Activated naive CD4-positive, alpha-beta T cell treated with anti-CD3 and anti-CD28 coated beads, Interleukin-2, amount 50 U/mL, for 72 hours (primary cell): Measurements from ENCODE around the gene MTRFR. TPM values are rescaled to one million over a fixed set of nuclear protein-coding genes. Genes with fewer than 3 reads are reported as not detected.
"Not testable (repeated sequence)": the region's sequence is repeated elsewhere in the genome, so short reads cannot be mapped to it uniquely, and the experiment has no call there.

Experiments used
- ATAC-seq, 2 donors: fragments of 150-1000 bp; cut with Tn5 transposase; 2 replicates each; pipeline ENCODE4 v1.10.0; 2021; ENCODE audit warnings: mild to moderate bottlenecking in 2 of 2, moderate library complexity in 2 of 2
- DNase-seq, 2 donors: peaks; one replicate each; pipeline ENCODE4 v3.0.0; 2021 to 2022; ENCODE audit warnings: low spot score in 2 of 2
- H3K27ac Mint-ChIP-seq, 2 donors: one replicate each; pipeline ENCODE4 v1.8.0; 2022; ENCODE audit warnings: mild to moderate bottlenecking in 2 of 2, mixed read lengths in 2 of 2
- H3K36me3 Mint-ChIP-seq, 2 donors: one replicate each; pipeline ENCODE4 v1.8.0; 2022; ENCODE audit warnings: mixed read lengths in 2 of 2
- H3K9me3 Mint-ChIP-seq, 2 donors: one replicate each; pipeline ENCODE4 v1.8.0; 2022; ENCODE audit warnings: mixed read lengths in 2 of 2
- total RNA-seq, 2 donors: library from RNA; stranded (reverse); gene quantifications; one replicate each; pipeline ENCODE4 v1.2.3, GENCODE V29; 2022

The MTRFR gene
- 10 to 100 TPM; 30.7 to 46.4 TPM for total RNA-seq

DNA sequence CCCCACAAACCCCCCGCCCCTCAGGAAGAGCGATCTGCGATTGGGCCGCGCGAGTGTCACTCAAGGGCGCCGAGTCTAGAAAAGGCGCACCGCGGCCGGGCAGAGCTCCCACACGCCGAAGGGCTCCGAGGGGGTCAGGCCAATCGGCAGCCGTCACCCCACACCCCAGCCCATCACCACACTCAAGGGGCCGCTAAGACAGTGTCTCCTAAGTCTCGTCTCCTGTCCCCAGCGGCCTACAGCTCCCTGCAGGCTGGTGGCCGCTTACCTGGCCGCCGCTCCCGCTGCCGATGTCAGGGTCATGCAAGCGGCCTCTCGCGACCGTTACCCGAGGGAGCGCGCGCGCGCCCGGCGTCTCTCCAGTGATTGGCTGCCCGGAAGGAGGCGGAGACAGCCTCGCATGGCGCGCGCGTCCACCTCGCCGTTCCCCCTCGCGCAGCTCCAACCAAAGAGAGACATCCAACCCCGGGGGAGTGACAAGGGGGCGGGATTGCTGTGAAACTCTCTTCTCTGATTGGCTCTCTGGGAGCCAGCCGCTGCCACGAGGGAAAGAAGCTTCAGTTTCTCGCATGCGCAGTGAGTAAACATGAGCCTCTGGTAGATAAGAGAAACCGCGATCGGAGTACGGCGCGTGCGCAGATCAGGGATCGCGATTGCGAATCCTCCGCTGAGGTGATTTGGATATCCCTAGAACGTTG lies at the start of gene MTRFR, which contains the start of gene MPHOSPH9:
MTRFR (plus strand) TSS at position 630 of the 698 bp plus-strand sequence. CDS start 20,239 bp downstream, outside the sequence.
MPHOSPH9 (minus strand) TSS at position 335 of the 698 bp plus-strand sequence. CDS start 2,777 bp downstream, outside the sequence.
- H3K9me3 Mint-ChIP-seq, result no peaks in the 10 kb centered on the region
- DNase-seq, result peak; percentile 98 to 100
- H3K36me3 Mint-ChIP-seq, result peaks cover 30% of the 10 kb centered on the region in 2 donors
- ATAC-seq, result peak; percentile 89 to 90
- peak within 1 kb of the TSS; percentile 99 for H3K27ac Mint-ChIP-seq

DNA sequence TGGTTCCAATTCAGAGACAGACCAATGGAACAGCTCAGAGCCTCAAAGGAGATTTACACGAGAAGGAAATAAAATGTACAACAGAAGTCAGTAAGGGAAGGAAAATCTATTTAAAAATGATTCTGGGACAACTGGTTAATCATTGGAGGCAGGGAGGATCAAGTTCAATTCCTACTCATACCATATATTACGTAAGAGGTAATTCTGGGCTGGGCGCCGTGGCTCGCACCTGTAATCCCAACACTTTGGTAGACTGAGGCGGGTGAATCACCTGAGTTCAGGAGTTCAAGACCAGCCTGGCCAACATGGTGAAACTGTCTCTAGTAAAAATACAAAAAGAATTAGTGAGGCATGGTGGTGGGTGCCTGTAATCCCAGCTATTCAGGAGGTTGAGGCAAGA lies 45.6 kb upstream of the MTRFR start:
- H3K36me3 Mint-ChIP-seq, result peaks cover 0 to 14% of the 10 kb centered on the region in 2 donors

DNA sequence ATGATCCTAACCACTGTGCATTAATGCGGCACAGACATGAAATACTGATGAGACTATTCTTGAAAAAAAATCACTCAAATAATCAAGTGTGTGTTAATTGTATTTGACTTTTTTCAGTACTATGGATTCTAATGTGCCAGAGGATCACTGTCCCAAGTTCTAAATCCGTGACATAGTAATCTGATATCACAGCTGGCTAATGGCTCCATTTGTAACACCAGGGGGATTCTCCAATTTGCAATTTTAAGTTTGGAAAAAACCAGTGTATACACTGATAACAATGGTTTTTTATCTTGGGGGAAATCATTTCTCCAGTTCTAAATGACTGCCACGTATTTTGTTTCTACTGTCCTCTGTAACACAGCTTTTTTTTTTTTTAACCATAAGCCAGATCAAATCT lies 33.3 kb upstream of the MTRFR start:
- DNase-seq (no peak), ATAC-seq (no peak)
- H3K9me3 Mint-ChIP-seq, result no peaks in the 10 kb centered on the region
- peak overlapping the region; percentile 85 to 88 for H3K27ac Mint-ChIP-seq
- H3K36me3 Mint-ChIP-seq, result peaks cover 7 to 41% of the 10 kb centered on the region in 2 donors

More for the DNA sequence above, 45.6 kb upstream of the MTRFR start:
- no peaks in the 10 kb centered on the region for H3K9me3 Mint-ChIP-seq
- ATAC-seq (no peak), DNase-seq (no peak)
- H3K27ac Mint-ChIP-seq, result no peak overlapping the region

DNA sequence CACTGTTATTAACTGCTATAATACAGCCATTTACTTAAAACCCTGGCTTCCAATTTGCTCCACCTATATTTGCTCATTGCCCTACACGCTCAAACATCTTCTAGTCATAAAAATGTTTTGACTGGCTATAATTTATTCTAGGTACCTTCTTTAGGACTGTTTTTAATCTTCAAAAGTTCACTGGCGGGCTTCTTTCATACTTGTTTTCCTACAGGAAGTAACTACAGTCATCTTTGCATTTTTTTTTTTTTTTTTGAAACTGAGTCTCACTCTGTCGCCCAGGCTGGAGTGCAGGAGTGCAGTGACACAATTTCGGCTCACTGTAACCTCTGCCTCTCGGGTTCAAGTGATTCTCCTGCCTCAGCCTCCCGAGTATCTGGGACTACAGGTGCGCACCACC lies 32.8 kb upstream of the MTRFR start:
- ATAC-seq (peak; percentile 91 to 95), DNase-seq (peak in 1 of 2 donors; percentile 13)
- Mint-ChIP-seq H3K27ac (peak overlapping the region; percentile 85 to 88), H3K36me3 (peaks cover 7 to 43% of the 10 kb centered on the region in 2 donors), H3K9me3 (no peaks in the 10 kb centered on the region)

DNA sequence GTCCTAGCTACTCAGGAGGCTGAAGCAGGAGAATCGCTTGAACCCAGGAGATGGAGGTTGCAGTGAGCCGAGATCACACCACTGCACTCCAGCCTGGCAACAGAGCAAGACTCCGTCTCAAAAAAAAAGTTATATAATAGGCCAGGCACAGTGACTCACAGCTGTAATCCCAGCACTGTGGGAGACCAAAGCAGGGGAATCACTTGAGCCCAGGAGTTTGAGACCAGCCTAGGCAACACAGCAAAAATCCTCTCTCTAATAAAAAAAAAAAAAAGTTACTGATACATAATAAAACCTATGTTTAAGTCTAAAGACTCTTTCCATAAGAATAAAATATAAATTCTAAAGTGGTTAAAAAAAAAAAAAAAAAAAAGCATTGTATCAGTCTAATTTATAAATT lies 26.4 kb upstream of the MTRFR start:
- H3K9me3 Mint-ChIP-seq, DNase-seq, ATAC-seq: not testable (repeated sequence)
- H3K36me3 Mint-ChIP-seq, result peaks cover 7 to 20% of the 10 kb centered on the region in 2 donors
- H3K27ac Mint-ChIP-seq, result peak overlapping the region in 1 of 2 donors; percentile 9

- DNase-seq, H3K27ac Mint-ChIP-seq, ATAC-seq, H3K9me3 Mint-ChIP-seq, H3K36me3 Mint-ChIP-seq: not testable (repeated sequence)
These were observed 25.4 kb upstream of the MTRFR start for GRCh38 chr12:123207815-123208214.

DNA sequence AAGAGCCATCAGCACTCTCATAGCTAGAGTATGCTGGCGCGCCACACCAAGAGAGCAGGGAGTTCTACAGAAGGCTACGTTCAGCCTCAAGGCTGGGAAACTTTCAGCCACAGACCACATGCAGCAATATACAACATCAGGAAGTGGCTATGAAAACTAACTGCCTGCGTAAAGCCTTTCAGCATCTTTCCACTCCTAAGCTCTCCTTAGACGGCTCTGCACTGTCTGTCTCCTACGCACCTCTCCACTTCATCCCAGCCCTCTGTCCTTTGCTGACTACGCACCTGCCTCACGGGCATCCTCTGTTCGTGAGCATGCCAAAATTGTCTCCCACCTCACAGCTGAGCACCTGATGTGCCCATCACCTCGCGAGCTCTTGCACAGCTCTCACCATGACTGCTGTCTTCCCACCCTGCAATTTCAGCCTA lies 10.0 kb upstream of the MTRFR start:
- no peaks in the 10 kb centered on the region for H3K9me3 Mint-ChIP-seq
- peak; percentile 97 to 98 for ATAC-seq
- DNase-seq, result peak; percentile 42 to 70
- H3K36me3 Mint-ChIP-seq, result peaks cover 8 to 21% of the 10 kb centered on the region in 2 donors
- H3K27ac Mint-ChIP-seq, result peak overlapping the region; percentile 66 to 79

DNA sequence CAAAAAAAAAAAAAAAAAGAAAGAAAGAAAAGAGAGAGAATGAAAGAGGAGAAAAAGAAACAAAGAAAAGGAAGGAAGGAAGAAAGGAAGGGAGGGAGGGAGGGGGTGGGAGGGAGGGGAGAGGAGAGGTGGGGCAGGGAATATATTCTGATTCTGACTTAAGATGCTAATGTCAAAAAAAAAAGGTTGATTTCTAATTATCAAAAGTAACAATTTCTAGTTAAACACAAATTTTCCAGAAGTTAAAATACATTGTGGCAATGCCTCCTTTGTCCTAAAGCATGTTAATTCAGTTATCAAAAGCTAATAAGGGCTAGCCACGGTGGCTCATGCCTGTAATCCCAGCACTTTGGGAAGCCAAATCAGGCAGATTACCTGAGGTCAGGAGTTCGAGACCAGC lies 7.8 kb upstream of the MTRFR start:
- no peaks in the 10 kb centered on the region for H3K9me3 Mint-ChIP-seq
- DNase-seq (no peak), ATAC-seq (no peak)
- H3K27ac Mint-ChIP-seq, result no peak overlapping the region
- H3K36me3 Mint-ChIP-seq, result peaks cover 9 to 13% of the 10 kb centered on the region in 2 donors

GRCh38 chr12:123227581-123228258 lies 5.5 kb upstream of the MTRFR start:
- no peak overlapping the region for H3K27ac Mint-ChIP-seq
- peaks cover 6 to 15% of the 10 kb centered on the region in 2 donors for H3K36me3 Mint-ChIP-seq
- no peaks in the 10 kb centered on the region for H3K9me3 Mint-ChIP-seq
- ATAC-seq, result no peak
- DNase-seq, result no peak

DNA sequence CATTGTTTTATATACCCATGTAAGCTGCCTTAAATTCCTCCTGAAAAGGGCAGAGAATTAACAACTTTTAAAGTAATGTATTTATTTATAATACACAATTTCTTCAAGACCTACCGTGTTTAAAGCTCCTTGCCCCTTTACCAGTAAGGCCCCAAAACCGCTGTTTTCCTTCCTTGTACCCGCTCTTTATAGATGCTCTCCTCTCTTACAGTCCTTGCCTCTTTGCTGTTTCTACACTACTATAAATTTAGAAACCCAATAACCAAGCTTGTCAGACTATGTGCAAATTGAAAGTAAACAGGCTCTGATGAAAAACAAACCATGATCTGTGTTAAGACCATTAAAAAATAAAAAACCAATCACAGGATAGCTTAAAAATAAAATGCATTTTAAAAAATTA lies 4.2 kb upstream of the MTRFR start:
- peak overlapping the region in 1 of 2 donors; percentile 15 for H3K27ac Mint-ChIP-seq
- DNase-seq (no peak), ATAC-seq (no peak)
- no peaks in the 10 kb centered on the region for H3K9me3 Mint-ChIP-seq
- peaks cover 16 to 24% of the 10 kb centered on the region in 2 donors for H3K36me3 Mint-ChIP-seq

- DNase-seq, result no peak
- H3K9me3 Mint-ChIP-seq, result no peaks in the 10 kb centered on the region
- ATAC-seq, result no peak
- H3K36me3 Mint-ChIP-seq, result peaks cover 30% of the 10 kb centered on the region in 2 donors
- peak overlapping the region; percentile 99 for H3K27ac Mint-ChIP-seq
These were observed 1.3 kb upstream of the MTRFR start for GRCh38 chr12:123231931-123232330.

GRCh38 chr12:123232472-123232806 lies 797 bp upstream of the MTRFR start:
- H3K36me3 Mint-ChIP-seq, result peaks cover 30% of the 10 kb centered on the region in 2 donors
- DNase-seq, result no peak
- no peaks in the 10 kb centered on the region for H3K9me3 Mint-ChIP-seq
- H3K27ac Mint-ChIP-seq, result peak overlapping the region; percentile 99
- no peak for ATAC-seq

GRCh38 chr12:123233505-123234308 lies 471 bp downstream of the MTRFR start:
- Mint-ChIP-seq H3K27ac (peak overlapping the region; percentile 99), H3K9me3 (no peaks in the 10 kb centered on the region), H3K36me3 (peaks cover 30% of the 10 kb centered on the region in 2 donors)
- peak; percentile 3 to 10 for ATAC-seq
- no peak for DNase-seq

DNA sequence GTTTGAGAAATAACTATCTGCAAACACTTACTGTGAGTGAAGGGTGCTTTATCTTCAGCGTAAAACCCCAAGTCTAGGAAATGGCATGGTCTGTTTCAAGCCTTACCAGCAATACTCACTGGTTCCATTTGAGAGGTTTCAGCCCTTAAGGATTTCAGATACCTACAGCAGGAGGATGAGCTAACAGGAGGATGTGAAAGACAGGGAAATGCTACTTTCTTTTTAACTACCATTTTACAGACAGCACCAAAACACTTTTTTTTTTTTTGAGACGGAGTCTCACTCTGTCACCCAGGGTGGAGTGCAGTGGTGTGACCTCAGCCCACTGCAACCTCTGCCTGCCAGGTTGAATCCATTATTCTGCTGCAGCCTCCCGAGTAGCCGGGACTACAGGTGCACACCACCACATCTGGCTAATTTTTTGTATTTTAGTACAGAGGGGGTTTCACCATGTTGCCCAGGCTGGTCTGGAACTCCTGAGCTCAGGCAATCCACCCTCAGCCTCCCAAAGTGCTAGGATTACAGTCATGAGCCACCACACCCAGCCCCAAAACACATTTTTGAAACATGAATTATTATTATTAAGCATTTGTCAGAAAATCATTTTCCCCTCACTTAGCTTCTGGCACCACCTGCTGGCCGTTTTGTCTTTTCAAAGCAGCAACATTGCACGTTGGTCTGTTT lies 4.6 kb downstream of the MTRFR start:
- H3K27ac Mint-ChIP-seq, result peak overlapping the region; percentile 65 to 86
- H3K36me3 Mint-ChIP-seq, result peaks cover 20 to 36% of the 10 kb centered on the region in 2 donors
- peak; percentile 28 to 42 for ATAC-seq
- no peaks in the 10 kb centered on the region for H3K9me3 Mint-ChIP-seq
- peak in 1 of 2 donors; percentile 68 for DNase-seq

GRCh38 chr12:123238330-123238682 lies 5.1 kb downstream of the MTRFR start:
- Mint-ChIP-seq H3K36me3 (peaks cover 19 to 32% of the 10 kb centered on the region in 2 donors), H3K27ac (peak overlapping the region; percentile 65 to 86), H3K9me3 (no peaks in the 10 kb centered on the region)
- ATAC-seq, result no peak
- DNase-seq, result no peak

DNA sequence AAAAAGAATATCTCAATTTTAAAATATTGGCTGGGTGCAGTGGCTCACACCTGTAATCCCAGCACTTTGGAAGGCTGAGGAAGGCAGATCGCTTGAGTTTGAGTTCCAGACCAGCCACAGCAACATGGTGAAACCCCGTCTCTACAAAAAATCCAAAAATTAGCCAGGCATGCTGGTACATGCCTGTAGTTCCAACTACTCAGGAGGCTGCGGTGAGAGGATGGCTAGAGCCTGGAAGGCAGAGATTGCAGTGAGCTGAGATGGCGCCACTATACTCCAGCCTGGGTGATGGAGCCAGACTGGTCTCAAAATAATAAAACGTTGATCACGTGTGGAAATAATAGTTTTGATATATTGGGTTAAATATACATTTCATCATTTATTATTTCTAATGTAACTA lies 5.7 kb downstream of the MTRFR start:
- no peak for DNase-seq
- ATAC-seq, result no peak
- Mint-ChIP-seq H3K36me3 (peaks cover 12 to 27% of the 10 kb centered on the region in 2 donors), H3K27ac (peak overlapping the region in 1 of 2 donors; percentile 65), H3K9me3 (no peaks in the 10 kb centered on the region)
